GM12864 (cell line): Measurements from ENCODE around the gene NEO1.

Source experiments
- DNase-seq: peaks from one replicate; pipeline ENCODE4 v3.0.0-alpha.2; 2011; ENCODE audit warnings: low read depth
- H3K4me3 ChIP-seq: 2 replicates; pipeline ENCODE4 v1.5.1; 2011; ENCODE audit warnings: mild to moderate bottlenecking, low read depth, low read length, control low read depth
- TF ChIP-seq, protein P1 (sequence below): IDR thresholded peaks from 2 replicates; pipeline ENCODE4 v1.5.1; 2011; ENCODE audit warnings: low read depth, mild to moderate bottlenecking, moderate library complexity, low read length, control low read depth, inconsistent platforms; ENCODE audit errors: missing control alignments

NEO1 gene

DNA sequence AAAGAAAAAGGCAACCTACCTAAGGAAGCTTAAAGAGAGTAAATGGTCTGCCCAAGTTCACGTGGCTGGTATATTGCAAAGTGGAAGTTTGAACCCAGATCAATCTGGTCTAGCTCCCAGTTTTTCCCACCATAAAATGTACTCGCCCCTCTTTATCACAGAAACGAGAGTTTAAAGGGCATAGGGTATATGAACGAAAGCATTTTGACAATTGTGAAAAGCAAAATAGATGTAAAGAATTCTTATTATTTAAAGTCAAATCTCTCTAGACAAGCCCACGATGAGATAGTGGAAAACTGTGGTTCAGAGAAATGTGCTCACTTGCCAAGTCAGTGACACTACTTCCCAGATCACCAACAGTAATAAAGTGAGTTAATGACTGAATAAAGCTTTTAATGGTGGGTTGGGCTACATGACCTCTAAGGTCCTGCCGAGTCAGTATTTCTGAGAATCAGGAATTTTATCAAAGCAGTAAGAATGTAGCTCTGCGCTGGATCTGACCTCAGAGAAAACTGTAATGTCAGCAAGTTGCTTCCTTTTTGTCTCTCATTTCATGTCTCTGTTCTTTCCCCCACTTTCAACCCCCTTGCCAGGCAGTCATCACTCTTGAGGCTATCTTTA, 23.3 kb upstream of the NEO1 start:
- DNase-seq, result no peak
- no peak overlapping the region for H3K4me3 ChIP-seq
- TF ChIP-seq, protein P1, sequence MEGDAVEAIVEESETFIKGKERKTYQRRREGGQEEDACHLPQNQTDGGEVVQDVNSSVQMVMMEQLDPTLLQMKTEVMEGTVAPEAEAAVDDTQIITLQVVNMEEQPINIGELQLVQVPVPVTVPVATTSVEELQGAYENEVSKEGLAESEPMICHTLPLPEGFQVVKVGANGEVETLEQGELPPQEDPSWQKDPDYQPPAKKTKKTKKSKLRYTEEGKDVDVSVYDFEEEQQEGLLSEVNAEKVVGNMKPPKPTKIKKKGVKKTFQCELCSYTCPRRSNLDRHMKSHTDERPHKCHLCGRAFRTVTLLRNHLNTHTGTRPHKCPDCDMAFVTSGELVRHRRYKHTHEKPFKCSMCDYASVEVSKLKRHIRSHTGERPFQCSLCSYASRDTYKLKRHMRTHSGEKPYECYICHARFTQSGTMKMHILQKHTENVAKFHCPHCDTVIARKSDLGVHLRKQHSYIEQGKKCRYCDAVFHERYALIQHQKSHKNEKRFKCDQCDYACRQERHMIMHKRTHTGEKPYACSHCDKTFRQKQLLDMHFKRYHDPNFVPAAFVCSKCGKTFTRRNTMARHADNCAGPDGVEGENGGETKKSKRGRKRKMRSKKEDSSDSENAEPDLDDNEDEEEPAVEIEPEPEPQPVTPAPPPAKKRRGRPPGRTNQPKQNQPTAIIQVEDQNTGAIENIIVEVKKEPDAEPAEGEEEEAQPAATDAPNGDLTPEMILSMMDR, result no peak

DNA sequence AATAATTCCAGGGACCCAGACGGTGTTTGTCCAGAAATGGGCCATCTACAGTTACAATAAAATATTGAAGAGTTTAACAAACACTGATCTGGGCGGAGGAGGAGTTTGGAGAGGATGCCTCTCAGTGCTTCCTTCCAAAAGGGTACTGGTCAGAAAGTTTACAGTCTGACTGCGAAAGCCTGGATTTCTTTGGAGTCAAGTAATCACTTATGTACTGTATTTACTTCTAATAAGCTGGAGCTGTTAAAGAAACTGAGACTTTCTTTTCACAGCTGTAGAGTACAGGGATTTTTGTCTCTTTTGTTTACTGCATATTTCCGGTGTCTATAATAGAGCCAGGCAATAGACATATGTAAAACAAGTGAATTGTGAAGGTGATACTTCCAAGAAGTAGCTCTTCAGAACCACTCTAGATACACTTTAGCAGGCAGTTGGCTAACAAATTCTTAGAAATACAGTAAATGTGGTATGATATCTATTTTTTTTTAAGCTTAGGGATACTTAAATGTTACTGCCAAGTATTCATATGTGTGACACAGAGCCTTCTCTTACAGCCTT, 22.1 kb upstream of the NEO1 start:
- H3K4me3 ChIP-seq, result no peak overlapping the region
- DNase-seq, result no peak
- TF ChIP-seq, protein P1, result no peak

DNA sequence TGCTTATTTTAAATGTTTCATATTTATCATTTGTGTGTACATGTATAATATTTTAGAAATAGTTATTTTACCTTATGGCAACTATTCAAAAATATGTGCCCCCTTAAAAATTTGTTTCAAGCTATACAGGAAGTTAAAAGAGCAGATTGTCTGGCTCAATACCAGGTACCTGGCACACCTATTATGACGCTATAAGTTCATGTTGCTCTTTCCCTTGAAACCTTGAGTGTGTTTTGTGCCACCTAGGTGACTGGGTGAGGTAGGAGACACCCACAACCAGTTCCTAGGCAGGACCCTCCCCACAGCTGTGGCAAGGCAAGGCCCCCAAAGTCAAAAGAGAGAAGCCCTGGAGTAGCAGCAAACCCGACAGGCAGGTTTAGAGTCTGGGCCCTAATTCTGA, 20.6 kb upstream of the NEO1 start:
- no peak overlapping the region for H3K4me3 ChIP-seq
- TF ChIP-seq, protein P1, result no peak
- no peak for DNase-seq

DNA sequence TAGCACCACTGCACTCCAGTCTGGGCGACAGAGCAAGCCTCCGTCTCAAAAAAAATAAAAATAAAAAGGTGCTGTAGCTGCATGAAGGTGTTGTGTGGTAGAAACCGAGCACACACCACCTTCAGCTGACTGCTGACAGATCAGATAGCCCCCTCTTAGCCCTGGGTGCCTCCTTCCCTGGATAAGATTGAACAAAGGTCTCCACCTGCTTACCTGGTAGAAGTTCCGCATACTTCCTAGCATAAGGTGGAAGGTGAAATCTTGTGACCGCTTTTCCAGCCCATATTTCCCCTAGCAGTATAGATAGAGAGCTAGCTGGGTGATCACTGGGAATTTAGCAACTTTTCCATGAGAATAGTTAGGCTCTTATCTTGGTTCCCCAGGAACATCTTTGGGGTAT, 18.7 kb upstream of the NEO1 start:
- TF ChIP-seq, protein P1, result no peak
- DNase-seq, result no peak
- no peak overlapping the region for H3K4me3 ChIP-seq

DNA sequence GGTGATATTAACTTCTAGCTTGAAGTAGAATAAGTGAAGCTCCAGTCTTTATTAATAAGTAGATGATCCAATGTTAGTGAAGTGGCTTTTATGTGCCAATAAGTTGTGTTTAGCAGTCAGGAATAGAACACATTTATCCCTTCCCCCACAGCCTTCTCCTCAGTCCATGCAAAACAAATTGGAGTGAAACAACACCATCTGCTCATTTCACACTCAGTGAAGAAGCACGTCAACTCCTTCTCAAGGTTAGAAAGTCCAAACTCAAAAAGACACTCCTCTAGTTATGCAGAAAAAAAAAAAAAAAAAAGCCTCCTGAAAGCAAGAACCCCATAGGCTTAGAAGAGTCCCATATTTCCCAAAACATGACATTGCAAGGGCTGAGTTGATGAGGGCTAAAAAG, 18.0 kb upstream of the NEO1 start:
- H3K4me3 ChIP-seq, result no peak overlapping the region
- no peak for DNase-seq
- TF ChIP-seq, protein P1, result no peak

DNA sequence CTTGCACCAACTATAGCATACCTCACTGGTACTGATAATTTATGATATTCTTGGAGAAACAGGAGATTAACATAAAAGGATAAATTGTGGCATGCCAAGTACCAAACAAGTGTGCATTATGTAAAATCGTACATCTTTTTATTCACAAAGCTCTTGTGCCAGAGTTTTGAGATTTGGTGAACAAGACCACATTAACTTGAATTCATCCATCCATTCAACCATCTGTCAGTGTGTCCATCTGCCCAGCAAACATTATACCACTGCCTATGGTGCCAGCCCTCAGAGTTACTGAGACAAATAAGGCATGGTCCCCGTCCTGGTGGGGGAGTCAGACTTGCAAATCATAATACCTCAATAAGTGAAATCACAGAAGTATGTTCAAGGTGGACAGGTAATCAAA, 17.0 kb upstream of the NEO1 start:
- TF ChIP-seq, protein P1, result no peak
- no peak overlapping the region for H3K4me3 ChIP-seq
- DNase-seq, result no peak

DNA sequence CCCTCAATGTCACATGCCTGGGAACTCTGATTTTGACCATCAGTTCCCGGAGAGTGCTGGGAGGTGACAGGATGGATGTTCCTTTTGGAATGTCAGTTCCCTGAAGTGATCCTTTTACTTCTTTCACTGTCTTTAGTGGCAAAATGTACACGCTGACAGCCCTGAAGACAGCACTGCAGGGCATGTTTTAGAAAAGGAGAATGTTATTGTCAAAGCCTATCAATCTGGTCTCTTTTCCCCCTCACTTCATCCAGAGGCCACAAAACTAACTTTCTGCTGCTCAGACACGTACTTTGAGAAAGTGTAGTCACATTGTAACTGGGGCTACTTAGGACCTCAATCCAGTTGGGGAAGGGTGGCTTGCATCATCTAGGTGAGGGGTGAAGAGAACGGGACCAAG, 14.0 kb upstream of the NEO1 start:
- no peak for DNase-seq
- TF ChIP-seq, protein P1, result no peak
- no peak overlapping the region for H3K4me3 ChIP-seq
